ENCODE measurements around the gene GCLC.

DNA sequence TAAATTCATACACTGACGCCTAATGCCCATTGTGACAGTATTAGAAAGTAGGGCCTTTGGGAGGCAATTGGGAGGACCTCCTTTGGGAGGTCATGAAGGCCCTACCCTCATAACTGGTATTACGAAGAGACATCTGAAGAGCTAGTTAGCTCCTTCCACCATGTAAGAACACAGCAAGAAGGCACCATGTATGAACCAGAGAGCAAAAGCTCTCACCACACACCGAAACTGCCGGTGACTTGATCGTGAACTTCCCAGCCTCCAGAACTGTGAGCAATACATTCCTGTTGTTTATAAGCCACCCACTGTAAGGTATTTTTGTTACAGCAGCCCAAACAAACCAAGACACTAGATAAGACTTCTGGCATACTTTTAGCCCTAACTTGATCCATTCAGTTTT, 41.8 kb downstream of the GCLC start:
- no peak for TF ChIP-seq EP300 (conservative IDR thresholded peaks at IDR 0.05; ENCODE audit: poor library complexity, severe bottlenecking)
- TF ChIP-seq, protein P1, sequence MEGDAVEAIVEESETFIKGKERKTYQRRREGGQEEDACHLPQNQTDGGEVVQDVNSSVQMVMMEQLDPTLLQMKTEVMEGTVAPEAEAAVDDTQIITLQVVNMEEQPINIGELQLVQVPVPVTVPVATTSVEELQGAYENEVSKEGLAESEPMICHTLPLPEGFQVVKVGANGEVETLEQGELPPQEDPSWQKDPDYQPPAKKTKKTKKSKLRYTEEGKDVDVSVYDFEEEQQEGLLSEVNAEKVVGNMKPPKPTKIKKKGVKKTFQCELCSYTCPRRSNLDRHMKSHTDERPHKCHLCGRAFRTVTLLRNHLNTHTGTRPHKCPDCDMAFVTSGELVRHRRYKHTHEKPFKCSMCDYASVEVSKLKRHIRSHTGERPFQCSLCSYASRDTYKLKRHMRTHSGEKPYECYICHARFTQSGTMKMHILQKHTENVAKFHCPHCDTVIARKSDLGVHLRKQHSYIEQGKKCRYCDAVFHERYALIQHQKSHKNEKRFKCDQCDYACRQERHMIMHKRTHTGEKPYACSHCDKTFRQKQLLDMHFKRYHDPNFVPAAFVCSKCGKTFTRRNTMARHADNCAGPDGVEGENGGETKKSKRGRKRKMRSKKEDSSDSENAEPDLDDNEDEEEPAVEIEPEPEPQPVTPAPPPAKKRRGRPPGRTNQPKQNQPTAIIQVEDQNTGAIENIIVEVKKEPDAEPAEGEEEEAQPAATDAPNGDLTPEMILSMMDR (IDR thresholded peaks at IDR 0.05; ENCODE audit: poor library complexity, severe bottlenecking) = no peak
- TF ChIP-seq, protein P2, sequence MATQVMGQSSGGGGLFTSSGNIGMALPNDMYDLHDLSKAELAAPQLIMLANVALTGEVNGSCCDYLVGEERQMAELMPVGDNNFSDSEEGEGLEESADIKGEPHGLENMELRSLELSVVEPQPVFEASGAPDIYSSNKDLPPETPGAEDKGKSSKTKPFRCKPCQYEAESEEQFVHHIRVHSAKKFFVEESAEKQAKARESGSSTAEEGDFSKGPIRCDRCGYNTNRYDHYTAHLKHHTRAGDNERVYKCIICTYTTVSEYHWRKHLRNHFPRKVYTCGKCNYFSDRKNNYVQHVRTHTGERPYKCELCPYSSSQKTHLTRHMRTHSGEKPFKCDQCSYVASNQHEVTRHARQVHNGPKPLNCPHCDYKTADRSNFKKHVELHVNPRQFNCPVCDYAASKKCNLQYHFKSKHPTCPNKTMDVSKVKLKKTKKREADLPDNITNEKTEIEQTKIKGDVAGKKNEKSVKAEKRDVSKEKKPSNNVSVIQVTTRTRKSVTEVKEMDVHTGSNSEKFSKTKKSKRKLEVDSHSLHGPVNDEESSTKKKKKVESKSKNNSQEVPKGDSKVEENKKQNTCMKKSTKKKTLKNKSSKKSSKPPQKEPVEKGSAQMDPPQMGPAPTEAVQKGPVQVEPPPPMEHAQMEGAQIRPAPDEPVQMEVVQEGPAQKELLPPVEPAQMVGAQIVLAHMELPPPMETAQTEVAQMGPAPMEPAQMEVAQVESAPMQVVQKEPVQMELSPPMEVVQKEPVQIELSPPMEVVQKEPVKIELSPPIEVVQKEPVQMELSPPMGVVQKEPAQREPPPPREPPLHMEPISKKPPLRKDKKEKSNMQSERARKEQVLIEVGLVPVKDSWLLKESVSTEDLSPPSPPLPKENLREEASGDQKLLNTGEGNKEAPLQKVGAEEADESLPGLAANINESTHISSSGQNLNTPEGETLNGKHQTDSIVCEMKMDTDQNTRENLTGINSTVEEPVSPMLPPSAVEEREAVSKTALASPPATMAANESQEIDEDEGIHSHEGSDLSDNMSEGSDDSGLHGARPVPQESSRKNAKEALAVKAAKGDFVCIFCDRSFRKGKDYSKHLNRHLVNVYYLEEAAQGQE (IDR thresholded peaks at IDR 0.05; ENCODE audit: borderline replicate concordance) = no peak
- no peak for TF ChIP-seq POLR2AphosphoS5 (IDR thresholded peaks at IDR 0.05)
- TF ChIP-seq TAF1 (IDR thresholded peaks at IDR 0.05; ENCODE audit: low read depth) = no peak

Measured in neural cell (in vitro differentiated cells).